Mammary epithelial cell (primary cell): Measurements from ENCODE around the gene PTPRU.

Experiments used
- CTCF ChIP-seq, 2 donors: IDR thresholded peaks in 1 of 2; conservative IDR thresholded peaks in 1 of 2; 2 replicates each; pipeline ENCODE4 v1.5.1; 2011 to 2012; ENCODE audit warnings: inconsistent platforms in 2 of 2, low read length in 2 of 2, mild to moderate bottlenecking in 2 of 2, control low read depth in 1 of 2, low read depth in 1 of 2; ENCODE audit not compliant: insufficient read depth in 1 of 2; ENCODE audit errors: extremely low read depth in 1 of 2
- EZH2 ChIP-seq: IDR thresholded peaks from 2 replicates; pipeline ENCODE4 v1.6.1; 2012; ENCODE audit warnings: low read length, inconsistent platforms, borderline replicate concordance

- TF ChIP-seq CTCF (conservative IDR thresholded peaks at IDR 0.05 in 1 of 2, IDR thresholded peaks at IDR 0.05 in 1 of 2; ENCODE audit: extremely low read depth in 1 of 2, insufficient read depth in 1 of 2, low read depth in 1 of 2, low read length in 2 of 2) = peak; percentile 97 to 98
- TF ChIP-seq EZH2 = no peak
Observed at GRCh38 chr1:29202584-29203340, 33.6 kb upstream of the PTPRU start.
